ENCODE results near the gene LRRIQ3.
"Not testable (repeated sequence)": the region's sequence is repeated elsewhere in the genome, so short reads cannot be mapped to it uniquely, and the experiment has no call there.

The LRRIQ3 gene, protein sequence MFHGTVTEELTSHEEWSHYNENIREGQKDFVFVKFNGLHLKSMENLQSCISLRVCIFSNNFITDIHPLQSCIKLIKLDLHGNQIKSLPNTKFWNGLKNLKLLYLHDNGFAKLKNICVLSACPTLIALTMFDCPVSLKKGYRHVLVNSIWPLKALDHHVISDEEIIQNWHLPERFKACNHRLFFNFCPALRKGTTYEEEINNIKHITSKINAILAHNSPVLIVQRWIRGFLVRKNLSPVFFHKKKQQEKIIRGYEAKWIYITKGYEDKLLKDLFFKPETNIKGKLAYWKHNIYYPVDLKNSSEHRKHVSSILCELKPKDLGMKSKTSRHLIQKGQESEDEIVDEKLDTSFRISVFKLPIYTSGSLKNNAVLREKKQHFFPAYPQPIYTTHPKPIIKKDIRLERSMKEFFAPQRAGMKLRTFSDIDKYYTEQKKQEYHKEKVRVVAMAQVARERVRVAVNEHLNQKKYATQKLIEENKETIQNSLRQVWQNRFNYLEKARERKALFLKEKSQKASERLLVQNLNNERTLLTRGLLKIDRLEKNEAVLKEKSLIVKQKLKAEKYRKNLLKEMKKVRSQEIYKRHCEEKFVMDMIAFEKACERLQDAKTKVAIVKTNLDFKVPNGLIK

DNA sequence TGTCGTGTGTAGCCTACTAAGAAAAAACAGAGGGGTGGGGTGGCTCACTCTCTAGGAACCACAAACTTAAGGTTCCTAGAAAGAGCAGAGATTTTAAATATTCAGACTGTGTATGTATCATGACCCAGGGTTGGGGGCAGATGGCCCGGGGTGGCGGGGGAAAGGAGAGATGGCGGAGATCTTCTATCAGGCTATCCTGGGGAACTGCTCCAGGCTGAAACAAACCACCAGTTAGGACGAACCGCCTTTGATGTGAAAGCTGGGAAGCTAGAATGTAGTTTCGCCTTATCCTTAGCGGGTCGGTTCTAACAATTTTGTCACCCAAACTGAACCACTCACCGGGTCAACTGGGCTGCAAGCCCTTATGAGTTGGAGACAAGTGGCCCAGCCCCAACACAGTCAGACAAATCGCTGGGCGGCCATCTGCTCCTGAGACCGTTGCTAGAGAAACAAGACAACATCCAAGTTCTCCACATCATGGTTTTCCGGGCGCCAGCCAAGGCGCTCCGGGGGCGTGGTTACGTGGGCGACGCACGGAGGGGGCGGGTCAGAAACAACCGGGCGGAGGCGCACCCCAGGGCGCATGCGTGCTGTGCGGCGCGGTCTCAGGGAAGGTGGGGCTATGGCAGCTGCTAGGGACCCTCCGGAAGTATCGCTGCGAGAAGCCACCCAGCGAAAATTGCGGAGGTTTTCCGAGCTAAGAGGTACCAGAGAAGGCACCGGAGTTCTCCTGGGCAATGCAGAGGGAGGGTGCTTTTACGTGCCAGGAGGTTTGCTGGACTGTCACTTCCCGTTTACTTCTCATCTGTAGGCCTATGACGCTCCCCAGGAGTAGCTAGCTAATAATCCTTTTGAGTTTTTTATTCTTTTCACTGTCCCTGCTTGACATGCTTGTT is at the start of gene LRRIQ3, which contains the start of gene FPGT:
Gene LRRIQ3, minus strand, starts transcription at position 520 of the 896 bp plus-strand sequence. CDS start 14,492 bp downstream, outside the sequence.
Gene FPGT, plus strand, starts transcription at position 586 of the 896 bp plus-strand sequence. Its CDS starts 37 bp downstream, at position 623.
- DNase-seq (ENCODE audit: low read depth) = peak; percentile 90

DNA sequence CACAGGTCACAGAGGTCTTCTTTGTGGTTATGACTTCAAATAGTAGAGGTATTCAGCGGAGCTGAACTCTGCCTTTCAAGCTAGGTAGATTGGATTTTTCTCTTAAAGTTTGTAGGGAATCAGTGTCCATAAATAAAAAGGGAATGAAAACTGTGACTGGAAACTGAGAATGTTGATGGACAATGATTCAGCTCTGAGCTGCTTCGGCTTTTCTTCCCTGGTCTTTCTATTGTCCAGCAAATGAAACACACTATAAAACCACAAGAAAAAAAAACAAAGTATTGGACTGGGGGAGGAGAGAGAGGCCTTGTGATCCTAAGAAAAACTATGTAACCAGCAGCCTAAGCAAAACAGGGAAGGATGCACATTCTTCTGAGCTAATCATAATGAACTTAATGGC is 48.3 kb upstream of the LRRIQ3 start:
- DNase-seq (ENCODE audit: low read depth) = no peak

DNA sequence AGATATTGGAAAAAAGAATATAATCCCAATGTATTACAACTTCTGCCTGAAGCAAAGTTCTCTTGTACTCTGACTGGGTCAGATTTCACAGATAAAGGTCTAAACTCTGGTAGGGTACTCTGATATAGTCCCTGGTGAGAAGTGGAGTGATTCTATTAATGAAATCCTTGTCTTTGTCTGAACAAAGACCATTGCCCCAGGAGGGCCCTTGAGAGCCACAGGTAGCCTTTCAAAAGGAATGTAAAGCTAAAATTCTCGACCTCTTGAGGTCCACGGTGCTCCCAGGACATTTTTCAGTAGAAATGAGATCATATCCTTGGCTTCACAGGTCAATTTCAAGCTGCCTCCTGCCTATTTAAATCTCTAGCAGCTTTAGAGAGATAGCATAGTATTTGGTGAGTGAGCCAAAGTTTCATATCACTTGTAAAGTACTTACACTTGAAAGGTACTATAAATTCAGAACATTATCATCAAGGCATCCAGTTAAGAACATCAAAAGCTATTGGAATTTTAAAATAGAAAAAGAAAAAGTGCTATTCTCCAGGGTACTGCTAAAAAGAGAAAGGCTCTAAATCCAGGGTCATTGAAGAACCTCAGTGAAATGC is 47.3 kb upstream of the LRRIQ3 start:
- DNase-seq (ENCODE audit: low read depth) = no peak

DNA sequence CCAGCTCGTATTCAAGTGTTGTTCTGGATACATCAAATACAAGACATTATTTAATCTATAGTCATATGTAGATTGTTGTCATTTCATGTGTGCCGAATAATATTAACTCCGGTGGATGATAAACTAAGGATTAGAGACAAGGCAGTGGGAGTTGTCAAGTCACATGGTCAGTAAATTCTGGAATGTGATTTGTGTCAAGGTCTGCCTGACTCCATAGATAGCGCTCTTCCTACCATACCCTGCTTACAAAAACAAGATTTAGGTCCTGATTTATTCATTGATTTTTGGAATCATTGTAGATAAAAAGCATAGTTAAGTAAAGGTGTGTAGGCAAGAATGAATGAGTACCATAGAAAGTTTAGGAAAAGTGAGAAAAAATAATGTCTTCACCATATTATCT is 39.8 kb upstream of the LRRIQ3 start:
- no peak for DNase-seq (ENCODE audit: low read depth)

DNA sequence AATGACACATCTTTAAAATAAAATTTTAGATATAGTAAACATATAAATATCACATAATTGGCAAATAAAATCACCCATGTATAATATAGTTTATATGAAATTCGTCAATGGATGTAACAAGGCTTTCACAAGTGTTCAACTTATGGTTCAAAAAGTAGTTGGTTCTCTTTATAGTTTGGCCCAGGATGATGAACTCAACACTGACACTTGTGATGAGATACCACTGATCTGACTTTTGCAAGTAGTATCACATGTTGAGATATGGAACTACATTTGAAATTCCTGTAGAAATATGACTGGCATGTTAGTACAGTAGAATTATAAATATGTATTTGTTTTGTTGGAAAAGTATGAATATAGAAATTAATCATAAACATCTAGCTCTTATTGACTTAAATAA is 39.1 kb upstream of the LRRIQ3 start:
- DNase-seq (ENCODE audit: low read depth) = no peak

DNA sequence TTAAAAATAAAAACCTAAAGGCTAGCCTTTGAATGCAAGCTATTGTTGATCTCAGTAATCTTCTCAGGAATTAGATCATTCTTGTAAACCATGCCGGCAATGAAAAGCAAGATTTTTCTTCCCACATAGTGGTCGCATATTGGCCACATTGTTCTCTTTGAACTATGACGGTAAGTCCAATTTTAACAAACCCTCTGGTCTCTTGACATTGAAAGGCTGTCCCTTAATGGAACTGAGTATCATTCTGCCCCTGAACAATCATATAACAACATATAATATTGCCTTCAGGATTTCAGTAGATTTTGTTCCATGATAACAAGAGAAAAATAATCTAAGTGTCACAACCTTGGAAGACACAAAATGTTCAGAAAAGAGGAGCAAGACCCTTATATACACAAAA is 38.5 kb upstream of the LRRIQ3 start:
- no peak for DNase-seq (ENCODE audit: low read depth)

DNA sequence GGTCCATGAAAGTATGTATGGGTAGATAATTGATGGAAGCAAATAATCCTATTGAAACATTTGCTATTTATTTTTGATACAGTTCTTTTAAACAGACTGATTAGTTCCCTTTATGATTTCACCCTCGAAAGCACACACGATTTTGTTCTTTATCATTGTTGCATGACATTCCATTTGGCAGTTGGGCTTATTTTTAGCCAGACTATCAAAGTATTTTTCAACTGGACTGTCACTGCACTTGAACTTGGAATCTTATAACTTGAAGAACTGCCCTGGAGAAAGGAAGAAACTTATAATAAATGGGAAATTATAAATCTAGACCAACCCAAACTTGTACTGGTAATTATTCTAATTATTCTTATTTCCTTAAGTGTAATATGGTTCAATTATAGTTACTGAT is 37.2 kb upstream of the LRRIQ3 start, which contains the start of gene TNNI3K:
Gene TNNI3K, plus strand, starts transcription at position 235 of the 400 bp plus-strand sequence. Its CDS starts 65 bp downstream, at position 300.
- DNase-seq (ENCODE audit: low read depth) = no peak

DNA sequence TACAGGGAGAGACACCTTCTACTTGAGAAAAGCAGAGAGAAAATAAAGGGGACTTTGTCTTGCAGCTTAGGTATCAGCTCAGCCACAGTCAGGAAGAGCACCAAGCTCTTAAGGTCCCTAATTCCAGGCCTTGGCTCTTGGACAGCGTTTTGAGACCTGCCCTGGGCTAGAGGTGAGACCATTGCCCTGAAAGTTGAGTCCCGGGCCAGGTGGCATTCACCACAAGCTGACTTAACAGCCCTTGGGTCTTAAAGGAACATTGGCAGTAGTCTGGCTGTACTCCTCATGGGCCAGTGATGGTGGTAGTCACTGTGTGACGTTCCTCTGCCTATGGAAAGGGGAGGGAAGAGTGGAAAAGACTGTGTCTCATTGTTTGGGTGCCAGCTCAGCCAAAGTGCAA is 25.5 kb upstream of the LRRIQ3 start:
- DNase-seq (ENCODE audit: low read depth) = no peak

DNA sequence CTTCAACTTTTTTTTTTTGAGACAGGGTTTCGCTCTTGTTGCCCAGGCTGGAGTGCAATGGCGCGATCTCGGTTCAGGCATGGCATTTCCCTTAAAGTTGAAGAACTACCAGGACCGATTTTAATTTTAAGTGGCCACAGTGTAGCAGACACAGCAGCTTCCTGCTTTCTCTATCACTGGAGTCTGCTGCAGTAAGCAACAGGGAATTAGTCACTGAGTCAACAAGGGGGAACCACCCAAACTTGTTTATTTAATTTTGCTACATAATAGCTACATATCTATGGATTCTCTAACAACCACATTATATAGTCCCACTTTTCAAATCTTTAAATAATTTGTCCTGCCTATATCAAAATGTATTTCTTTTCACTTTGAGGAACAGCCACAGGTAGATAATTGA is 24.7 kb upstream of the LRRIQ3 start:
- no peak for DNase-seq (ENCODE audit: low read depth)

DNA sequence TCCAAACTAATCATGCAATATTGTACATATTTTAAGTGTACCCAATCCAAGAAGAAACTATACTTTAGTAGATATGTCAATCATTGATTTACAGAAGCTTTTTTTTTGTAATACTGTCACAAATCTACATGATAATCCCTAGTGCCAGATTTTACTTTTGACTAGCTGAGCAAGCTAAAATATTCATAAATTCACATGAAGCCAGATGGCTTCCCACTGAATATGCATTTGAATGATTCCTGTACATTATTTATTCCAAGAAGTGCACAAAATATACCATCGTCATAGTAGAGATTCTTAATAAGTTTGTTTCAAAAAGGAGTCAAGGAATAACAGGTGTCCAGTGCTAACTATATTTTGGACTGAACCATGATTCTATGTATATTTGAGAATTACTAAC is 17.3 kb upstream of the LRRIQ3 start:
- no peak for DNase-seq (ENCODE audit: low read depth)

DNA sequence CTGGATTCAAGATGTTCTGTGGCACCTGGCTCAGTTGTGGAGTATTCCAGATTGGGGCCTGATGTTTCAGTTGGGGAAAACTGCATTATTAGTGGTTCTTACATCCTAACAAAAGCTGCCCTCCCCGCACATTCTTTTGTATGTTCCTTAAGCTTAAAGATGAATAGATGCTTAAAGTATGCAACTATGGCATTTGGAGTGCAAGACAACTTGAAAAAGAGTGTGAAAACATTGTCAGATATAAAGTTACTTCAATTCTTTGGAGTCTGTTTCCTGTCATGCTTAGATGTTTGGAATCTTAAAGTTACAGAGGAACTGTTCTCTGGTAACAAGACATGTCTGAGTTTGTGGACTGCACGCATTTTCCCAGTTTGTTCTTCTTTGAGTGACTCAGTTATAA is 7.3 kb upstream of the LRRIQ3 start:
- DNase-seq (ENCODE audit: low read depth) = no peak

DNA sequence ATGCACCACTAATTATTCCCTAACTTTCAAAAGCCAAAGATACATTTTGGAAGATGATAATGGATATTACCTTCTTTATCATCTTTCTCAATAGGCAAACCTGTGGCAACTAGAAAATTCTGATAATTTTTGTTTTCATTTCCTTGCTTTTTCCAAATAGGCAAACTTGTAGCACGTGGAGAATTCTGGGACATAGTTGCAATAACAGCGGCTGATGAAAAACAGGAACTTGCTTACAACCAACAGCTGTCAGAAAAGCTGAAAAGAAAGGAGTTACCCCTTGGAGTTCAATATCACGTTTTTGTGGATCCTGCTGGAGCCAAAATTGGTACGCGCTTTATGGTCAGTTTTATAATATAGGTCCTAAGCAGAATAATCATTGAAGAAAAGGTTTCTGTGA is 1.5 kb upstream of the LRRIQ3 start:
- DNase-seq (ENCODE audit: low read depth) = no peak

DNA sequence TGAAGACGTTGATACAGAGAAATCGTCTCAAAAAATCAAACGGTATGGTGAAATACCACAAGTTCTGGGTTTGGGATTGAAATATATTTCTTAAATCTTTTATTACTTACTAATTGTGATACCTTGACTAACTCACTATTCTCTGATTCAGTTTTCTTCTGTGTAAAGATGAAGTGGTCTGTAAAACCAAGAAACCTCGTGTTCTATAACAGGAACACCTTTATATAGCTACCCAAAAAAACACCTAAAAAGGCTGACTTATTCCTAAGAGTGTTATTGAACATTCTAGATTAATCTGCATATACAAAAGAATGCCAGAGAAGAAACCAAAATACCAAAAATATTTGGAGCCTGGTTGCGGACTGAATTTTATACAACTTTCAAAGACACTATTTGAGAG is 721 bp downstream of the LRRIQ3 start:
- no peak for DNase-seq (ENCODE audit: low read depth)

DNA sequence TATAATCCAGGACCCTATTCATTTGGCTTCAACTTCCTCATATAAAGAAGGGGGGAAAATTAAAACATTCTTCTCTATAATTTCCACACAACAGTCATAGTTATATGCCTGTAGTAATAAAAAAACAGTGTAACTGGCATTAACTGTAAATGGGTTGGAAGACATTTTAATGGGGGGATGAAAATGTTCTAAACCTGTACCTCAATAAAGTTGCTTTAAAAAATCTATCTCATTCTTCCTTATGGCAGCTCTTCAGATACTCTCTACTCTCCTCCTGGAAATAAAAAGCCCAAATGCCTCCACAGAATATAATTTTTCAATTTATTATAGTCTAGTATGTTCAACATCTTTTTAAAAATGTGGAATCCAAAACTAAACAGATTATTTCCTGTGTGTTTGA is 2.6 kb downstream of the LRRIQ3 start:
- no peak for DNase-seq (ENCODE audit: low read depth)

DNA sequence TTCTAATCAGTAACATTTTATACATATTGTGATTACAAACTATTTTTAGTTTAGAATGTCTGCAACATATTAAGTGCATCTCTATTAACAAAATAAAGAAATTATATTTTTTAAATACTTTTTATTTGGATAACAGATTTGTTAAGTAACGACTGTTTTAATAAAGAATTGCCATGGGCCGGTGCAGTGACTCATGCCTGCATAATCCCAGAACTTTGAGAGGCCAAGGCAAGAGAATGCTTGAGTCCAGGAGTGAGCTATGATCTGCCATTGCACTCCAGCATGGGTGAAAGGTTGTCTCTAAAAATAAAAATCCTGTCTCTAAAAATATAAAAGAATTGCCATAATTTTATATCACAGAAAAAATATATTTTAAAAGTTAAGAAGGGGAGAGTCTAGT is 4.1 kb downstream of the LRRIQ3 start:
- DNase-seq (ENCODE audit: low read depth) = peak; percentile 6

DNA sequence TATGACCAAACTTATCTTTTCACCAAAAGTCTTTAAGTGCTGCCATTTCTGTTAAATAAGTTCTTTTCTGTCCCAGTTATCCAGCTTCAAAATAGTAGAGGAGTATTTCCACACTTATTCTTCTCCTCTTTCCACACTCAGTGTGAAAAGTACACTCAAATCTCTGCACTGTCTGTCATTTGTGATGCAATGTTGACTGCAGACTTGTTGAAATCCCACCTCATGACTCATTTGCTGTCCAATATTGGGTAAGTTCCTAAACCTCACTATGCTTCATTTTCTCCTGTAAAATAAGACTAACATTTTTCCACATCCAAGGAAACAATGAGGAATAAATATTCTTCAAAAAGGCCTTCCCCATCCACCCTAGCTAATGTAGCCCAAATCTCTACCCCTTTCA is 17.5 kb downstream of the LRRIQ3 start:
- no peak for DNase-seq (ENCODE audit: low read depth)

DNA sequence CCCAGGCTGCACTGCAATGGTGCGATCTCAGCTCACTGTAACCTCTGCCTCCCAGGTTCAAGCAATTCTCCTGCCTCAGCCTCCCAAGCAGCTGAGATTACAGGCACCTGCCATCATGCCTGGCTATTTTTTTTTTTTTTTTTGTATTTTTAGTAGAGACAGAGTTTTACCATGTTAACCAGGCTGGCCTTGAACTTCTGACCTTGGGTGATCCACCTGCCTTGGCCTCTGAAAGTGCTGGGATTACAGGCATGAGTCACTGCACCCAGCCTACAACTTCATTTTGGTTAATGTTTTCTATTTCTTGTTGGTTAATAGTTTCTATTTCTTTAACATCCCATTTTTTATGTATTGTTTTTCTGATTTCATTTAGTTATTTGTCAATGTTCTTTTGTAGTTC is 23.6 kb downstream of the LRRIQ3 start:
- DNase-seq (ENCODE audit: low read depth) = not testable (repeated sequence)

DNA sequence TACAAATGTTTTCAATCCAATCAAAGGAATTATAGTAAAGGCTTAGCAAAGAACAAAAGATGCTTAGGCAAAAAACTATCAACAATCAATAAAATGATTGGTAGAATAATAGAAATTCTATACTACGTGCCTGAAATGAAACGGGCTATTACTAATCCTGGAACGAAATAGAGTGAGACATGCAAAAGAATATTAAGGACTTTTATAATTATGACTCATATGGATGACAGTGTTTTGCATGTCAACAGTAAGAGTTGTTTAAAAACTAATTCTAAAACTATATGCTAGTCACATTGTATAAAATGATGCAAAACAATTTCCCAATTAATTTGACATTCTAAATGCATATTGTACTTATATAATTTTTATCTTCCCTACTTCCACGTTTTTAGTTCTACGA is 35.6 kb downstream of the LRRIQ3 start:
- DNase-seq (ENCODE audit: low read depth) = no peak

DNA sequence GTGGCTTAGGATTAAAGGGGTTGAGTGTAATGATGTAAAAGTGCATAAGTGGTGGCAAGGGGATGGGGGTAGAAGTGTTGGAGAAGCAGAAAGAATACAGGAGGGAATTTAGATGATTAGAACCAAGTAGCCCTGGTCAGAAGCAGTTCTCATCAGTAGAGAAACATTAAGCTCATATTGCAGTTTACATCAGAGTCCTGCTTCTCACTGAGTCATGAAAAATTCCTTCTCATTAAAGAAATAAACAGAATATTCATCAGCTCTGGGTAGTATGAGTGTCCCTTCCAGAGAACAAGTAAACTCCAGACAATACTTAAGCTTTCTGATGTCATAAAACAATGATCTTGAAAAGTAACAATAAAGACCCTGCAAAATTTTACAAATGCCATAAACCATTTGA is 36.5 kb downstream of the LRRIQ3 start:
- no peak for DNase-seq (ENCODE audit: low read depth)

DNA sequence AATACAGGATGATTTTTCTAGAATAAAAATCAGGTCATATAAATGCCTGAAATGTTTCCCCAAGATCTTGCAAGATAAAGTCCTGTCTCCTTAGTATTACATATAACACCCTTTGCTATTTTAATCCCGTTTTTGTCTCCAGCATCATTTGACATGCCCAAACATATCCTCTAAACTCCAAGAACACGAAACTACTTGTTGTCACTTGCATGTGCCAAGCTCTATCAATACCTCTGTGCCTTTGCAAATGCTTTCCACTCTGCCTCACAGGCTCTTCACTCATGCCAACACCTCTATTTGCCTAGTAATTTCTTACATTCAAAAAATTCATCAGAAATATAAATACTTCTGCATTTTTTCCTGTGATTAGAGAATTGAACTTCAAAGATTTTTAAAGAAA is 37.9 kb downstream of the LRRIQ3 start:
- no peak for DNase-seq (ENCODE audit: low read depth)

DNA sequence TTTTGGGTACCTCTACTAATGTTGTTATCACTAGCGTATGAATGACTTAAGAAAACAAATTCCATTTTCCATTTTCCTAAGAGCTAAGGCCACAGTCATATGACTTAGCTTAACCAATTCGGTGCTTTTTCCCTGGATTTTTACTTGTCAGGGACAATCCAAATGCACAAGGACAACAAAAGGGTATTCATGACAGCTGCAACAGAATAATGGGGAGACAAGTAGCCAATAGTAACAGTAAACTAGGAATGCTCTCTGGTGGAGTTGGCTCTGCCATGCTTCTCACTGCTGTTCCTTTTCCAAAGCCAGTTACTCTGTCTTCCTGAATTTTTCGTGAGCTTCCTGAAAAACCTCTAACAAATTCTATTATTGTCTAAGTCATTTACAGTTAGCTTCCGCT is 52.9 kb downstream of the LRRIQ3 start:
- DNase-seq (ENCODE audit: low read depth) = no peak

DNA sequence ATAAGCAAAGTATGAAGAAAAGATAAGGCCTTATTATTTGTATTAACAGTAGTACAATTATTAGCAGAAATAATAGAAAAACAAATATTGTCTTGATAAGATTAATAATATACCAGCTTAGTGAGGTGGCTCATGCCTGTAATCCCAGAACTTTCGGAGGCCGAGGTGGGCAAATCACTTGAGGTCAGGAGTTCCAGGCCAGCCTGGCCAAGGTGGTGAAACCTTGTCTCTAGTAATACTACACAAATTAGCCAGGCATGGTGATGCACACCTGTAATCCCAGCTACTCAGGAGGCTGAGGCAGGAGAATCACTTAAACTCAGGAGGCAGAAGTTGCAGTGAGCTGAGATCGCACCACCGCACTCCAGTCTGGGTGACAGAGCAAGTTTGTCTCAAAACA is 80.6 kb downstream of the LRRIQ3 start:
- not testable (repeated sequence) for DNase-seq (ENCODE audit: low read depth)

Measured in GM04504 (cell line).